ENCODE results near the gene GPC6. TPM values are rescaled to one million over a fixed set of nuclear protein-coding genes. Genes with fewer than 3 reads are reported as not detected.
A peak's percentile ranks its signal among the peaks of the same experiment; 100 is the strongest.

Gene GPC6
- total and polyA plus RNA-seq, 12 donors: 0.15 to 5.4 (median 2.5) TPM

DNA sequence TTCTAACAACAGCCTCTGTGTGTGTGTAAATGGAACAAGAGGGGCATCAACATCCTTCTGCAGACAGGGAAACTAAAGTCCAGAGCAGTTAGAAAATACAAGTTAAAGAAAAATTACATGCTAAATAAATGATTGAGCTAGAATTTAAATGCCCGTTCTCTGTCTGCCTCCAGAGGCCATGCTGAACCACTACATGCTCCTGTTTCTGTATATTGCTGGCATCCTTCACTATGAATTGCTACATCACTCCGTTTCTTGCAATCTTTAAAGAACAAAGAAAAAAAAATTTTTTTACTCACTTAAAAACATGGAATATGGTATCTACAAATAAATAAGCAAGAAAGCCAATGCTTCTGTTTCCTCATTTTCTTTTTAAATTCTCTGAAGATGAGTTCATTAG, 1205.0 kb downstream of the GPC6 start:
- H3K27me3 ChIP-seq: peaks cover 0 to 10% (median 0%) of the 10 kb centered on the region in 7 donors
- peaks cover 0 to 13% (median 0%) of the 10 kb centered on the region in 9 donors for H3K4me1 ChIP-seq
- intact Hi-C loops (cut with DNase I): loop anchor here in 2 of 10 donors (5.0 to 10.0 kb wide), 2 partner anchors 113 to 186 kb away; no protein-coding TSS in a partner anchor
- H3K27ac ChIP-seq: no peak overlapping the region
- H3K9me3 ChIP-seq: peaks cover 0 to 4% (median 0%) of the 10 kb centered on the region in 11 donors
- no peaks in the 10 kb centered on the region for H3K36me3 ChIP-seq
- ATAC-seq (no peak), DNase-seq (no peak)
- TF ChIP-seq, protein P1, sequence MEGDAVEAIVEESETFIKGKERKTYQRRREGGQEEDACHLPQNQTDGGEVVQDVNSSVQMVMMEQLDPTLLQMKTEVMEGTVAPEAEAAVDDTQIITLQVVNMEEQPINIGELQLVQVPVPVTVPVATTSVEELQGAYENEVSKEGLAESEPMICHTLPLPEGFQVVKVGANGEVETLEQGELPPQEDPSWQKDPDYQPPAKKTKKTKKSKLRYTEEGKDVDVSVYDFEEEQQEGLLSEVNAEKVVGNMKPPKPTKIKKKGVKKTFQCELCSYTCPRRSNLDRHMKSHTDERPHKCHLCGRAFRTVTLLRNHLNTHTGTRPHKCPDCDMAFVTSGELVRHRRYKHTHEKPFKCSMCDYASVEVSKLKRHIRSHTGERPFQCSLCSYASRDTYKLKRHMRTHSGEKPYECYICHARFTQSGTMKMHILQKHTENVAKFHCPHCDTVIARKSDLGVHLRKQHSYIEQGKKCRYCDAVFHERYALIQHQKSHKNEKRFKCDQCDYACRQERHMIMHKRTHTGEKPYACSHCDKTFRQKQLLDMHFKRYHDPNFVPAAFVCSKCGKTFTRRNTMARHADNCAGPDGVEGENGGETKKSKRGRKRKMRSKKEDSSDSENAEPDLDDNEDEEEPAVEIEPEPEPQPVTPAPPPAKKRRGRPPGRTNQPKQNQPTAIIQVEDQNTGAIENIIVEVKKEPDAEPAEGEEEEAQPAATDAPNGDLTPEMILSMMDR (IDR thresholded peaks at IDR 0.05): no peak
- WGBS, 2 donors: 71 to 88% methylated on average over 2 of the region's 2 CpGs
- no peak overlapping the region for H3K4me3 ChIP-seq

DNA sequence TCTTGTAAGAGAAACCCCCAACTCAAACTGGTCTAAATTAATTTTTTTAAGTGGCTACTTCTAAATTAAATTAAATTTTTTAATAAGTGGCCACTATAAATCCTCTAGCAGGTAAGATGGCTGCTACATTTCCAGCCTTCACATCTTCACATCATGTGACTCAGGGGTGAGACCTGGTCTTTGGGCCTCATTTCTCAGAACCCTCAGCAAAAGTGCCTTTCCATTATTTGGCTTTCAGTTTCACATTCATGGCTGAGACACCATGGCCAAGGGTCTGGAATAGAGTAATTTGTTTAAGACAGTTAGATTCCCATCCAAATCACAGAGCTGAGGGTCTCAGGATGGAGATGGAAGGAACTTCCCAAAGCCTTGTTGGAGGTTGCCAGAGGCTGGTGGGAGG, 1205.4 kb downstream of the GPC6 start:
- H3K36me3 ChIP-seq: no peaks in the 10 kb centered on the region
- DNase-seq (no peak), ATAC-seq (no peak)
- intact Hi-C loops (cut with DNase I): loop anchor here in 2 of 10 donors (5.0 to 10.0 kb wide), 2 partner anchors 113 to 185 kb away; no protein-coding TSS in a partner anchor
- H3K27ac ChIP-seq: no peak overlapping the region
- H3K4me1 ChIP-seq: peaks cover 0 to 13% (median 0%) of the 10 kb centered on the region in 9 donors
- TF ChIP-seq, protein P1 (IDR thresholded peaks at IDR 0.05): no peak
- peaks cover 0 to 10% (median 0%) of the 10 kb centered on the region in 7 donors for H3K27me3 ChIP-seq
- H3K4me3 ChIP-seq: no peak overlapping the region
- peaks cover 0 to 4% (median 0%) of the 10 kb centered on the region in 11 donors for H3K9me3 ChIP-seq

DNA sequence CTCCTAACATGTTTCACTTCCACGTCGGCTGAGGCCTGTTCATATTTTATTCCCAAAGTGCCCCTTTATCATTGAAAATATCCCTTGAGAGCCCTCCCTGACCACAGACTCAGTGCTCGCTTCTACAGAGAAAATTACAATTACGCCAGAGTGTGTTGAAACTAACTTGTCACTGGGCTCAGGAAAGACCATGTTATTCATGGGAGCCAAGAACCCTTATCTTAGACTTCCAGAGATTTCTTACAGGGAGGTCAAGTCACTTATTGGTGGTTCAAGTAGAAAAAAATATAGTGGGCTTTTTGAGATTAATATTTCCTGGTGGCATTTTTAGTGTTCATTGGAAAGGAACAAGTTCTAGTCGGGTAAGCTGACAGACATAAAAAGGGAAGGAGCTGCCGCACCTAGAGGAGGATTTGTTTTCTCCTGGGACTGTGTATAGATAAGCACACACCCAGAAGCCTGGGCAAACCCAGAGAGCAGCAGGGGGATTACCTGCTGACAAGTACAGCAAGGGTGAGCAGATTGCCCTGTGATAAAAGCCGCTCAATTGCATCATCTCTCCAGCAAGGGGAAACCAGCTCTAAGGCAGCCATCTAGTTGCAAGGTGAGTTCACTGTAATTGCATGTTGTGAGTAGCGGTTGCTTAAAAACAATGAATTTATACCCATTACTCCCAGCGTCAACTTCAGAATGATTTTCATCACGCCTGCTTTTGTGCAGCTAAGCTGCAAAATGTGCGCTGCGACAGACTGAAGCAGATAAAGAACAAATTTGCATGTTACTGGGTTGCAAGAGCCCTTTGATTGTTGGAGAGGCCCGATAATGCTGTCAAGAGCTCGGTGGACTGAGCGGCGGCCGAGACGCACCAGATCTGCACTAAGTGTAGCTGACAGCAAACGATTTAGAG, 1206.7 kb downstream of the GPC6 start:
- peak in 6 of 8 donors; percentile 59 to 82 (median 70) for ATAC-seq
- intact Hi-C loops (cut with DNase I): loop anchor here in 2 of 10 donors (5.0 to 10.0 kb wide), 2 partner anchors 111 to 184 kb away; no protein-coding TSS in a partner anchor
- TF ChIP-seq, protein P1 (IDR thresholded peaks at IDR 0.05): no peak
- peak overlapping the region in 4 of 10 donors; percentile 0 to 31 (median 8) for H3K4me3 ChIP-seq
- H3K27ac ChIP-seq: no peak overlapping the region
- no peaks in the 10 kb centered on the region for H3K36me3 ChIP-seq
- peaks cover 0 to 4% (median 0%) of the 10 kb centered on the region in 11 donors for H3K9me3 ChIP-seq
- peaks cover 0 to 10% (median 0%) of the 10 kb centered on the region in 7 donors for H3K27me3 ChIP-seq
- H3K4me1 ChIP-seq: peaks cover 0 to 13% (median 0%) of the 10 kb centered on the region in 9 donors
- DNase-seq: peak in 1 of 2 donors; percentile 19
- 24 to 25% methylated on average over 19 of the region's 19 CpGs for WGBS, 2 donors

DNA sequence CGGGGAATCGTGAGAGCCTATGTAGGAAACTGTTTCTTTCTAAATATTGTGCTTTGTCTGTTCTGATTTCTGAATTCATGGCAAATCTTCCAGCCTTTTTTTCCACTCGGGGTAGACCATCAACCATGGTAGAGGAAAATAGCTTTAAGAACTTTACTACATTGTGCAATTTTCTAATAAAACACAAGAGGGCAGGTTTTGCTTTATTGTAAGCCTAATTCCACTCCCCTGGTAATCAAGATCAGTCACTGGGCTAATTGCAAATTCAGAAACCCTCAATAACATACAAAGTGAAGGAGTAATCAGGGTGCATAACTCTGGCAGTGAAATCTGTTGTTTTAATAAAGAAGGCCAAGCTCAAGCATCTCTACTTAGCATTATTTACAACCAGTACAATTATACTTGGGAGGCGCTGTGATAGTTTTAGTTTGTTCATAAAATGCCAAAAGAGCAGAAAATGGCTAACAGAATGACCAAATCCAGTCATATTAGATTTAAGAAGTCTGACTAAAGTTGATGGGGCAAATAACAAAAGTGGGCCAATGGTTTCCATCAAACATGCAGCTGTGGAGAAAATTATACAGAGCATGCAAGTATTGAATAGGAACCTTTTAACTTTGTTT, 1209.1 kb downstream of the GPC6 start:
- peak in 6 of 8 donors; percentile 50 to 65 (median 62) for ATAC-seq
- TF ChIP-seq, protein P1 (IDR thresholded peaks at IDR 0.05): peak in 7 of 9 donors; percentile 56 to 73 (median 65)
- 48 to 61% methylated on average over 4 of the region's 4 CpGs for WGBS, 2 donors

More for the DNA sequence above, 1209.1 kb downstream of the GPC6 start:
- H3K4me1 ChIP-seq: peaks cover 0 to 13% (median 0%) of the 10 kb centered on the region in 9 donors
- peaks cover 0 to 4% (median 0%) of the 10 kb centered on the region in 7 donors for H3K27me3 ChIP-seq
- intact Hi-C loops (cut with DNase I): loop anchor here in 9 of 10 donors (1.0 to 10.0 kb wide), 6 partner anchors 109 to 183 kb away; no protein-coding TSS in a partner anchor
- H3K4me3 ChIP-seq: no peak overlapping the region
- no peaks in the 10 kb centered on the region for H3K36me3 ChIP-seq
- no peak for DNase-seq
- H3K9me3 ChIP-seq: peaks cover 0 to 4% (median 0%) of the 10 kb centered on the region in 11 donors
- no peak overlapping the region for H3K27ac ChIP-seq

Data from heart right ventricle (tissue), 16 donors.